Smooth muscle cell (in vitro differentiated cells): Measurements from ENCODE around the gene MAGEC1. TPM values are rescaled to one million over a fixed set of nuclear protein-coding genes. Genes with fewer than 3 reads are reported as not detected.

Experiments
- DNase-seq: peaks from one replicate; lab custom pipeline; 2025; ENCODE audit not compliant: unreplicated experiment; lab: John Stamatoyannopoulos, UW
- H2AFZ ChIP-seq: fragments of 200-600 bp; sonication (generic); 2 replicates; pipeline ENCODE4 v1.6.0; 2016; ENCODE audit warnings: antibody characterized with exemption, low read depth, mild to moderate bottlenecking
- H3F3A ChIP-seq: fragments of 200-600 bp; sonication (generic); 2 replicates; pipeline ENCODE4 v1.6.0; 2017; ENCODE audit warnings: antibody characterized with exemption, low read depth
- H3K27ac ChIP-seq: fragments of 200-600 bp; sonication (generic); 2 replicates; pipeline ENCODE4 v1.5.1; 2016; ENCODE audit warnings: low read depth, mild to moderate bottlenecking
- H3K27me3 ChIP-seq: fragments of 200-600 bp; sonication (generic); 2 replicates; pipeline ENCODE4 v1.6.1; 2016; ENCODE audit warnings: low read depth, mild to moderate bottlenecking
- H3K36me3 ChIP-seq: fragments of 200-600 bp; sonication (generic); 2 replicates; pipeline ENCODE4 v1.5.1; 2016; ENCODE audit warnings: low read depth
- H3K4me1 ChIP-seq: fragments of 200-600 bp; sonication (generic); 2 replicates; pipeline ENCODE4 v1.5.1; 2016; ENCODE audit warnings: low read depth
- H3K4me2 ChIP-seq: fragments of 200-600 bp; sonication (generic); 2 replicates; pipeline ENCODE4 v1.6.0; 2016; ENCODE audit warnings: mild to moderate bottlenecking
- H3K4me3 ChIP-seq: fragments of 200-600 bp; sonication (generic); 2 replicates; pipeline ENCODE4 v1.5.1; 2016; ENCODE audit warnings: mild to moderate bottlenecking
- H3K79me2 ChIP-seq: fragments of 200-600 bp; sonication (generic); 2 replicates; pipeline ENCODE4 v1.6.0; 2016; ENCODE audit warnings: low read depth, mild to moderate bottlenecking
- H3K9ac ChIP-seq: fragments of 200-600 bp; sonication (generic); 2 replicates; pipeline ENCODE4 v1.6.0; 2016; ENCODE audit warnings: low read depth
- H3K9me3 ChIP-seq: fragments of 200-600 bp; sonication (generic); replicated peaks from 2 replicates; pipeline ENCODE4 v1.5.1; 2016; ENCODE audit warnings: low read depth
- H4K20me1 ChIP-seq: fragments of 200-600 bp; sonication (generic); 2 replicates; pipeline ENCODE4 v1.6.0; 2016; ENCODE audit warnings: low read depth
- CTCF ChIP-seq: fragments of 200-600 bp; sonication (generic); IDR thresholded peaks from 2 replicates; pipeline ENCODE4 v1.5.1; 2017; ENCODE audit warnings: borderline replicate concordance, mild to moderate bottlenecking, antibody characterized with exemption; ENCODE audit not compliant: insufficient read depth, poor library complexity, severe bottlenecking
- WGBS: methylation state at CpG from one replicate; pipeline ENCODE4 v1.1.7; 2016; ENCODE audit warnings: low lambda C conversion rate; 5-methylcytosine and 5-hydroxymethylcytosine counted together
- polyA plus RNA-seq: library from polyadenylated mRNA; unstranded; fragments of >200 nt; fragmentation: Nextera tagmentation; extraction: Ambion mirVana; gene quantifications from 2 replicates; pipeline ENCODE4 v1.2.1, GENCODE V29; 2016
- total RNA-seq: library from RNA; depleted of rRNA; stranded (reverse); fragments of >200 nt; gene quantifications from 2 replicates; pipeline ENCODE4 v1.2.3, GENCODE V29; 2014

MAGEC1 gene
- total and polyA plus RNA-seq, 2 experiments from 2014 or later, result not detected

GRCh38 chrX:141935645-141936044 lies 32.0 kb downstream of the MAGEC1 start:
- Histone ChIP-seq H3K9ac (no peak overlapping the region), H3K27me3 (no peaks in the 10 kb centered on the region), H3K27ac (no peak overlapping the region), H3F3A (no peaks in the 10 kb centered on the region), H3K79me2 (no peaks in the 10 kb centered on the region), H3K9me3 (peaks cover 3% of the 10 kb centered on the region), H2AFZ (no peak overlapping the region), H3K4me2 (no peak overlapping the region), H4K20me1 (no peaks in the 10 kb centered on the region), H3K4me1 (no peaks in the 10 kb centered on the region), H3K4me3 (no peak overlapping the region), H3K36me3 (no peaks in the 10 kb centered on the region)
- DNase-seq, result no peak
- WGBS, result 75% methylated on average over 2 of the region's 2 CpGs
- no peak for TF ChIP-seq CTCF

GRCh38 chrX:141936080-141936479 lies 32.4 kb downstream of the MAGEC1 start:
- H3K9me3 ChIP-seq, result peaks cover 3% of the 10 kb centered on the region
- no peaks in the 10 kb centered on the region for H3K4me1 ChIP-seq
- no peaks in the 10 kb centered on the region for H3F3A ChIP-seq
- 76% methylated on average over 1 of the region's 1 CpG for WGBS
- no peak overlapping the region for H3K4me3 ChIP-seq
- no peak overlapping the region for H2AFZ ChIP-seq
- H3K27ac ChIP-seq, result no peak overlapping the region
- TF ChIP-seq CTCF, result no peak
- no peaks in the 10 kb centered on the region for H3K36me3 ChIP-seq
- no peak for DNase-seq
- no peaks in the 10 kb centered on the region for H4K20me1 ChIP-seq
- H3K4me2 ChIP-seq, result no peak overlapping the region
- no peaks in the 10 kb centered on the region for H3K27me3 ChIP-seq
- no peak overlapping the region for H3K9ac ChIP-seq
- H3K79me2 ChIP-seq, result no peaks in the 10 kb centered on the region

DNA sequence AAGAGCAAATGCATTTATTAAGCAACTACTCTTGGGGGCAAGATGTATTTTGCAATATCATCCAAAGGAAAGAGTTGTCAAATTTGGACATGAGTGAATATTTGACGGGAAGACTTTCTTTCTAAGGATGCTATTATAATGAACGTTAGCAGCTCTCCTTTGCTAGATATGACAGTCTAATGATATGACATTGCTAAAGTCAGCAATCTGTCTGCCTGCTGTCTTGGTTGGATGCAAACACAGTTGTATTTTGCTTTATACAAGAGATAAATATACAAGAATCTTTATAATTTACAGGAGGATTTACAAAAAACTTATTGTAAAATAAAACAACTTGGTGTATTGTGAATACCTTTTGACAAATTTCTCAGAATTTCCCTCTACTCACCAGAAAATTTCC lies 37.5 kb downstream of the MAGEC1 start:
- Histone ChIP-seq H3K4me1 (no peaks in the 10 kb centered on the region), H3K4me3 (no peak overlapping the region), H3K27me3 (no peaks in the 10 kb centered on the region), H3K79me2 (no peaks in the 10 kb centered on the region), H2AFZ (no peak overlapping the region), H3K9me3 (no peaks in the 10 kb centered on the region), H3K9ac (no peak overlapping the region), H4K20me1 (no peaks in the 10 kb centered on the region), H3F3A (no peaks in the 10 kb centered on the region), H3K4me2 (no peak overlapping the region), H3K36me3 (no peaks in the 10 kb centered on the region), H3K27ac (no peak overlapping the region)
- WGBS, result 83% methylated on average over 2 of the region's 2 CpGs
- DNase-seq, result no peak
- no peak for TF ChIP-seq CTCF

GRCh38 chrX:141945426-141945825 lies 41.7 kb downstream of the MAGEC1 start:
- H3K27ac ChIP-seq, result no peak overlapping the region
- no peak overlapping the region for H2AFZ ChIP-seq
- no peaks in the 10 kb centered on the region for H3K4me1 ChIP-seq
- no peak for DNase-seq
- no peak for TF ChIP-seq CTCF
- no peak overlapping the region for H3K9ac ChIP-seq
- H3F3A ChIP-seq, result no peaks in the 10 kb centered on the region
- no peaks in the 10 kb centered on the region for H3K9me3 ChIP-seq
- no peaks in the 10 kb centered on the region for H4K20me1 ChIP-seq
- no peaks in the 10 kb centered on the region for H3K79me2 ChIP-seq
- no peak overlapping the region for H3K4me2 ChIP-seq
- WGBS, result 62% methylated on average over 7 of the region's 7 CpGs
- H3K36me3 ChIP-seq, result no peaks in the 10 kb centered on the region
- no peak overlapping the region for H3K4me3 ChIP-seq
- no peaks in the 10 kb centered on the region for H3K27me3 ChIP-seq
